ENCODE results near the gene ADAMTS15.
"Not testable (repeated sequence)": the region's sequence is repeated elsewhere in the genome, so short reads cannot be mapped to it uniquely, and the experiment has no call there.

The ADAMTS15 gene

GRCh38 chr11:130437848-130438247 is 10.6 kb upstream of the ADAMTS15 start:
- POLR2A ChIA-PET (ENCODE audit: low non-redundant PET), result no interaction called here
- H3K27ac ChIP-seq, result peak overlapping the region; percentile 62
- TF ChIP-seq CTCF (conservative IDR thresholded peaks at IDR 0.05; ENCODE audit: low read depth), result no peak
- no peak for DNase-seq (ENCODE audit: low spot score)
- CTCF ChIA-PET, result interaction anchor here (4.7 kb wide), 1 partner anchor 423 kb away, joined by 74 read pairs; no protein-coding TSS in a partner anchor

GRCh38 chr11:130438401-130439159 is 9.9 kb upstream of the ADAMTS15 start:
- POLR2A ChIA-PET (ENCODE audit: low non-redundant PET); DNase-seq (ENCODE audit: low spot score): not testable (repeated sequence)
- CTCF ChIA-PET, result interaction anchor here (4.7 kb wide), 1 partner anchor 422 kb away, joined by 74 read pairs; no protein-coding TSS in a partner anchor
- peak overlapping the region; percentile 62 for H3K27ac ChIP-seq

GRCh38 chr11:130439160-130439519 is 9.3 kb upstream of the ADAMTS15 start:
- ChIA-PET POLR2A (ENCODE audit: low non-redundant PET) (no interaction called here), CTCF (no interaction called here)
- no peak for TF ChIP-seq CTCF (conservative IDR thresholded peaks at IDR 0.05; ENCODE audit: low read depth)
- no peak for DNase-seq (ENCODE audit: low spot score)
- no peak overlapping the region for H3K27ac ChIP-seq

- CTCF ChIA-PET, result interaction anchor here (0.6 kb wide), 1 partner anchor 62 kb away, joined by 4 read pairs; no protein-coding TSS in a partner anchor
- no peak for TF ChIP-seq CTCF (conservative IDR thresholded peaks at IDR 0.05; ENCODE audit: low read depth)
- POLR2A ChIA-PET (ENCODE audit: low non-redundant PET), result no interaction called here
- no peak for DNase-seq (ENCODE audit: low spot score)
- H3K27ac ChIP-seq, result no peak overlapping the region
Observed at GRCh38 chr11:130439876-130440275, 8.6 kb upstream of the ADAMTS15 start.

- no peak for TF ChIP-seq CTCF (conservative IDR thresholded peaks at IDR 0.05; ENCODE audit: low read depth)
- H3K27ac ChIP-seq, result no peak overlapping the region
- POLR2A ChIA-PET (ENCODE audit: low non-redundant PET), result no interaction called here
- no peak for DNase-seq (ENCODE audit: low spot score)
- CTCF ChIA-PET, result interaction anchor here (1.2 to 1.4 kb wide), 2 partner anchors 11 to 421 kb away, joined by 3 to 5 read pairs; no protein-coding TSS in a partner anchor
Observed at GRCh38 chr11:130441719-130442118, 6.7 kb upstream of the ADAMTS15 start.

- ChIA-PET CTCF (interaction anchor here (1.4 to 1.5 kb wide), 2 partner anchors 8 to 420 kb away, joined by 4 to 5 read pairs; no protein-coding TSS in a partner anchor), POLR2A (ENCODE audit: low non-redundant PET) (no interaction called here)
- TF ChIP-seq CTCF (conservative IDR thresholded peaks at IDR 0.05; ENCODE audit: low read depth), result no peak
- DNase-seq (ENCODE audit: low spot score), result no peak
- H3K27ac ChIP-seq, result no peak overlapping the region
Observed at GRCh38 chr11:130442737-130443136, 5.7 kb upstream of the ADAMTS15 start.

- TF ChIP-seq CTCF (conservative IDR thresholded peaks at IDR 0.05; ENCODE audit: low read depth), result no peak
- H3K27ac ChIP-seq, result no peak overlapping the region
- CTCF ChIA-PET, result no interaction called here
- DNase-seq (ENCODE audit: low spot score), result no peak
- POLR2A ChIA-PET (ENCODE audit: low non-redundant PET), result no interaction called here
Observed at GRCh38 chr11:130445788-130446187, 2.7 kb upstream of the ADAMTS15 start.
